K562 treated with DMSO at 1 percent for 48 hours (cell line): ENCODE results near the gene HECTD3. TPM values are rescaled to one million over a fixed set of nuclear protein-coding genes. Genes with fewer than 3 reads are reported as not detected.

Source experiments
- total RNA-seq: library from RNA; unstranded; fragments of 300-600 nt; gene quantifications from 2 replicates; pipeline ENCODE4 v1.2.3, GENCODE V29; 2022; ENCODE audit warnings: low replicate concordance; ENCODE audit errors: extremely low read depth

Gene HECTD3
- not detected in 2 replicates for total RNA-seq

GRCh38 chr1:45010855-45011811 lies at the start of gene HECTD3:
TSS of gene HECTD3 (minus strand) at chr1:45011324. CDS start at chr1:45011257, 67 bp downstream.

DNA sequence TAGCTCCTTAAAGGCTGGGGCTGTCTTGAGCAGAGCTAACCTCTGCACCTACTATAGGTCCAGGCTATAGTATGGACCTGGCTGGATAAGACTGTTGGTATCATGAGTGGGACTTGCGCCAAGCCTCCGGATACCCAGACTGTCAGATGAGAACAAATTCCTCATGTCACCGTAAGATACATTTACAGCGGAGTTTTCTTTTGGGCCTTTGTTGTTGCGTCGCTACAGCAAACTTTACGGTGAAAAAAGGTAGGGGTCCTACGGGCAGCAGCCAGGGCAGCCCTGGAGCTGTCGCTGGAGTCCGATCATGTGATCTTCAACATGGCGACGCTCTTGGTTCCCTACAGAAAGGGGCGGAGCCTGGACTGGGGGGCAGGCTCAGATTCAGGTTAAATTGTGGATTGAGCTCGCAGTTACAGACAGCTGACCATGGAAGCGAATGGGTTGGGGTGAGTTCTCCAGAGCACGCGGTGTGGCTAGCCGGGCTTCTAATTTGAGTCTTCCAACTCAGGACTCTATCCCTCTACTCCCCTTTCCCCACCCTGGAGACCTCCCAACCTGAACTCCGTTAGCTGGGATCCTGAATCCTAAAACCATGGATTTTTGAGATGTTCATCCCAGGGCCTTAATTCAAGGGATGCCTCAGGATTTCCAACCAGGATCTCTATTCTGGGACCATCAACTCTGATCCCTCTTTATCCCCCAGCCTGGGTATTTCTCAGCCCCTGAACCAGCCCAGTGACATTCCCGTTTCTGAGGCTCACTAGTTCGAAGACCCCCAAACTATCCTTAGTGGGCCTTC lies 914 bp upstream of the HECTD3 start, which contains the start of gene UROD:
Gene UROD, plus strand, starts transcription at position 418 of the 802 bp plus-strand sequence. Its CDS starts 12 bp downstream, at position 430.

Other genes starting within 250 kb of the HECTD3 start
- 4,012 and 8,491 TPM in 2 replicates for gene RPS8, start 235.8 kb downstream of the HECTD3 start, total RNA-seq
- gene BEST4, start 223.2 kb downstream of the HECTD3 start, total RNA-seq: not detected in 2 replicates
- not detected in 2 replicates for gene PLK3, start 210.9 kb downstream of the HECTD3 start, total RNA-seq
- not detected in 2 replicates for gene DYNLT4, start 204.0 kb downstream of the HECTD3 start, total RNA-seq
- gene BTBD19, start 202.8 kb downstream of the HECTD3 start, total RNA-seq: not detected in 2 replicates
- not detected in 2 replicates for gene PTCH2, start 168.1 kb downstream of the HECTD3 start, total RNA-seq
- gene EIF2B3, start 24.7 kb downstream of the HECTD3 start, total RNA-seq: not detected in 2 replicates
- not detected in 2 replicates for gene UROD, start 930 bp upstream of the HECTD3 start, total RNA-seq
- not detected in 2 replicates for gene ZSWIM5, start 195.3 kb upstream of the HECTD3 start, total RNA-seq